Panc1 (cell line): ENCODE results near the gene WDR88. TPM values are rescaled to one million over a fixed set of nuclear protein-coding genes. Genes with fewer than 3 reads are reported as not detected.

ENCODE experiments used
- ATAC-seq: fragments of 200-7000 bp; cut with Tn5 transposase; 2 replicates; pipeline ENCODE4 v1.9.1; 2020; ENCODE audit warnings: mild to moderate bottlenecking, moderate library complexity
- BruUV-seq: library from RNA; stranded (reverse); fragments of 400-500 nt; replicated peaks from 2 replicates; lab custom pipeline; 2021; lab: Mats Ljungman, UMichigan
- CTCF ChIA-PET: fragments of 300-600 bp; sonication (Branson Sonifier 250); formaldehyde crosslinking; loops from one replicate; lab custom pipeline; 2022; ENCODE audit warnings: antibody characterized with exemption; lab: Charles Lee
- POLR2A ChIA-PET: fragments of 300-600 bp; sonication (Branson Sonifier 250); formaldehyde crosslinking; loops from one replicate; lab custom pipeline; 2022; ENCODE audit warnings: antibody characterized with exemption; lab: Charles Lee
- DNase-seq: peaks from one replicate; pipeline ENCODE4 v3.0.0-alpha.2; 2010; ENCODE audit warnings: low read depth, low spot score
- H3K27ac ChIP-seq: 2 replicates; pipeline ENCODE4 v1.5.1; 2011; ENCODE audit warnings: mild to moderate bottlenecking, low read length, inconsistent platforms
- H3K27me3 ChIP-seq: fragments of 200-500 bp; sonication (Bioruptor generic); 2 replicates; pipeline ENCODE4 v1.6.0; 2014; ENCODE audit warnings: low read length, inconsistent platforms; ENCODE audit not compliant: control insufficient read depth, insufficient read depth
- H3K36me3 ChIP-seq: fragments of 200-500 bp; sonication (Bioruptor generic); 2 replicates; pipeline ENCODE4 v1.5.1; 2014; ENCODE audit warnings: inconsistent platforms, mild to moderate bottlenecking, low read length, moderate library complexity; ENCODE audit not compliant: control insufficient read depth, insufficient read depth
- H3K4me1 ChIP-seq: 2 replicates; pipeline ENCODE4 v1.5.1; 2011; ENCODE audit warnings: inconsistent platforms, mild to moderate bottlenecking, low read length, moderate library complexity; ENCODE audit not compliant: control insufficient read depth, insufficient read depth
- H3K4me3 ChIP-seq, 2 experiments: 2 replicates each; pipeline ENCODE4 v1.5.1; 2011 to 2012; ENCODE audit warnings: low read depth in 2 of 2, low read length in 2 of 2, mild to moderate bottlenecking in 2 of 2, inconsistent platforms in 1 of 2, moderate library complexity in 1 of 2
- H3K9me3 ChIP-seq: fragments of 200-500 bp; sonication (Bioruptor generic); 2 replicates; pipeline ENCODE4 v1.5.1; 2014; ENCODE audit warnings: low read depth, mild to moderate bottlenecking, inconsistent platforms, low read length, moderate library complexity; ENCODE audit not compliant: control insufficient read depth, insufficient read depth
- CTCF ChIP-seq: fragments of 450-650 bp; IDR thresholded peaks from 2 replicates; pipeline ENCODE4 v1.5.1; 2017; ENCODE audit warnings: mild to moderate bottlenecking
- POLR2AphosphoS5 ChIP-seq: IDR thresholded peaks from 2 replicates; pipeline ENCODE4 v1.6.1; 2012; ENCODE audit warnings: mild to moderate bottlenecking, low read depth, low read length, moderate library complexity
- SIN3A ChIP-seq: IDR thresholded peaks from 2 replicates; pipeline ENCODE4 v1.6.1; 2012; ENCODE audit warnings: low read depth, mild to moderate bottlenecking, low read length, moderate library complexity, borderline replicate concordance; ENCODE audit not compliant: insufficient read depth
- TCF7L2 ChIP-seq: IDR thresholded peaks from 2 replicates; pipeline ENCODE4 v1.6.1; 2011; ENCODE audit warnings: mild to moderate bottlenecking, low read depth, low read length, inconsistent platforms
- in situ Hi-C: cut with HindIII; loops from 2 replicates; pipeline ENCODE4 v1.10.0; 2016; ENCODE audit warnings: low sequenced_read_pairs, low pct_unique_long_range_greater_than_20kb
- intact Hi-C: fragments of 100-400 bp; cut with micrococcal nuclease; formaldehyde crosslinking; loops from one replicate; pipeline ENCODE4 v1.10.0; 2022; ENCODE audit not compliant: unreplicated experiment
- total RNA-seq: library from RNA; stranded (reverse); gene quantifications from one replicate; pipeline ENCODE4 v1.2.1, GENCODE V29; 2021; ENCODE audit not compliant: unreplicated experiment
- TF ChIP-seq, protein P1 (sequence below), 2 experiments: IDR thresholded peaks; 2 replicates each; pipeline ENCODE4 v1.6.1; 2011 to 2012; ENCODE audit warnings: low read depth in 2 of 2, control low read depth in 1 of 2, low read length in 1 of 2, mild to moderate bottlenecking in 1 of 2, moderate library complexity in 1 of 2; ENCODE audit not compliant: insufficient read depth in 1 of 2

The WDR88 gene
- total RNA-seq, 1 experiment from 2014 or later, result 0.31 TPM

- H3K4me3 ChIP-seq, result no peak overlapping the region
- H3K9me3 ChIP-seq, result no peaks in the 10 kb centered on the region
- no peaks in the 10 kb centered on the region for H3K36me3 ChIP-seq
- intact Hi-C loops (no loop called here), in situ Hi-C loops (no loop called here)
- CTCF ChIA-PET, result interaction anchor here (0.6 kb wide), 1 partner anchor 30 kb away, joined by 6 read pairs; no protein-coding TSS in a partner anchor
- DNase-seq (no peak), ATAC-seq (no peak)
- TF ChIP-seq POLR2AphosphoS5 (no peak), TCF7L2 (no peak), CTCF (no peak), SIN3A (no peak)
- TF ChIP-seq, protein P1, sequence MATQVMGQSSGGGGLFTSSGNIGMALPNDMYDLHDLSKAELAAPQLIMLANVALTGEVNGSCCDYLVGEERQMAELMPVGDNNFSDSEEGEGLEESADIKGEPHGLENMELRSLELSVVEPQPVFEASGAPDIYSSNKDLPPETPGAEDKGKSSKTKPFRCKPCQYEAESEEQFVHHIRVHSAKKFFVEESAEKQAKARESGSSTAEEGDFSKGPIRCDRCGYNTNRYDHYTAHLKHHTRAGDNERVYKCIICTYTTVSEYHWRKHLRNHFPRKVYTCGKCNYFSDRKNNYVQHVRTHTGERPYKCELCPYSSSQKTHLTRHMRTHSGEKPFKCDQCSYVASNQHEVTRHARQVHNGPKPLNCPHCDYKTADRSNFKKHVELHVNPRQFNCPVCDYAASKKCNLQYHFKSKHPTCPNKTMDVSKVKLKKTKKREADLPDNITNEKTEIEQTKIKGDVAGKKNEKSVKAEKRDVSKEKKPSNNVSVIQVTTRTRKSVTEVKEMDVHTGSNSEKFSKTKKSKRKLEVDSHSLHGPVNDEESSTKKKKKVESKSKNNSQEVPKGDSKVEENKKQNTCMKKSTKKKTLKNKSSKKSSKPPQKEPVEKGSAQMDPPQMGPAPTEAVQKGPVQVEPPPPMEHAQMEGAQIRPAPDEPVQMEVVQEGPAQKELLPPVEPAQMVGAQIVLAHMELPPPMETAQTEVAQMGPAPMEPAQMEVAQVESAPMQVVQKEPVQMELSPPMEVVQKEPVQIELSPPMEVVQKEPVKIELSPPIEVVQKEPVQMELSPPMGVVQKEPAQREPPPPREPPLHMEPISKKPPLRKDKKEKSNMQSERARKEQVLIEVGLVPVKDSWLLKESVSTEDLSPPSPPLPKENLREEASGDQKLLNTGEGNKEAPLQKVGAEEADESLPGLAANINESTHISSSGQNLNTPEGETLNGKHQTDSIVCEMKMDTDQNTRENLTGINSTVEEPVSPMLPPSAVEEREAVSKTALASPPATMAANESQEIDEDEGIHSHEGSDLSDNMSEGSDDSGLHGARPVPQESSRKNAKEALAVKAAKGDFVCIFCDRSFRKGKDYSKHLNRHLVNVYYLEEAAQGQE (IDR thresholded peaks at IDR 0.05; ENCODE audit: insufficient read depth in 1 of 2, low read depth in 2 of 2, low read length in 1 of 2), result no peak
- BruUV-seq, result no TSS peak
- POLR2A ChIA-PET, result no interaction called here
- H3K4me1 ChIP-seq, result no peaks in the 10 kb centered on the region
- no peak overlapping the region for H3K27ac ChIP-seq
- no peaks in the 10 kb centered on the region for H3K27me3 ChIP-seq
Observed at GRCh38 chr19:33207903-33208302, 76.0 kb downstream of the WDR88 start.

DNA sequence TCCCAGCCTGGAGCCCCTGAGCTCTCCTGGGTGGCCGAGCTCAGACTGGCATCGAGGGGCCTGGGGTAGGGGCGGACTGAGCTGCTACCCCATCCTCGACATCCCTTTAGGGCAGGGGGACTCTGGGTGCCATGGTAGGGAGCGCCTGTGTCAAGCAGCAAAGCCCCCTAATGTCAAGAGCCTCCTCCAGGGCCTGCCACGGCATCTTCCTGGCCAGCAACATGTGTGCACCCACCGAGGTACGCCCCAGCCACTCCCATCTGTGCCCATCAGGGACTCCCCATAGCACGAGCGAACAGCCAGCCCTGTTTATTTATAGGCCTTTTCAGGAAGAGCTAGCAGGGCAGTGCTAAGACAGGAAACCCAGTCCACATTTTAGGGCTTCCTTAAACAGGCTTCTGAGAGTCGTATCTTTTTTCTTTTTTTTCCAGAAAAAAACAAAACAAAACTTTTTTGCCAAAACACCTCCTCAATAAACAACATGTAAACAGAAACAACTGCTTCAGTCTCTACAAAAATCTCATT lies 76.5 kb downstream of the WDR88 start:
- no peaks in the 10 kb centered on the region for H3K4me1 ChIP-seq
- no TSS peak for BruUV-seq
- no peaks in the 10 kb centered on the region for H3K9me3 ChIP-seq
- no peaks in the 10 kb centered on the region for H3K36me3 ChIP-seq
- H3K27ac ChIP-seq, result no peak overlapping the region
- no peak for DNase-seq
- intact Hi-C loops (no loop called here), in situ Hi-C loops (no loop called here)
- no peak overlapping the region for H3K4me3 ChIP-seq
- ChIA-PET POLR2A (no interaction called here), CTCF (interaction anchor here (0.6 kb wide), 1 partner anchor 31 kb away, joined by 6 read pairs; no protein-coding TSS in a partner anchor)
- no peak for TF ChIP-seq POLR2AphosphoS5
- TF ChIP-seq SIN3A, result no peak
- no peak for TF ChIP-seq CTCF
- ATAC-seq, result no peak
- H3K27me3 ChIP-seq, result no peaks in the 10 kb centered on the region
